DOHH2 (cell line): ENCODE data around the gene OR8B8.

ENCODE experiments used
- EZH2phosphoT487 ChIP-seq: fragments of 200-600 bp; sonication (generic); IDR thresholded peaks from 2 replicates; pipeline ENCODE4 v1.6.1; 2017; ENCODE audit warnings: borderline replicate concordance, mild to moderate bottlenecking, antibody characterized with exemption, low read length, moderate library complexity, mixed read lengths
- TF ChIP-seq, protein P1 (sequence below): fragments of 200-600 bp; sonication (generic); IDR thresholded peaks from one replicate; pipeline ENCODE4 v1.5.1; 2014; ENCODE audit warnings: antibody characterized with exemption, mild to moderate bottlenecking, low read depth, low read length; ENCODE audit not compliant: poor library complexity, severe bottlenecking

DNA sequence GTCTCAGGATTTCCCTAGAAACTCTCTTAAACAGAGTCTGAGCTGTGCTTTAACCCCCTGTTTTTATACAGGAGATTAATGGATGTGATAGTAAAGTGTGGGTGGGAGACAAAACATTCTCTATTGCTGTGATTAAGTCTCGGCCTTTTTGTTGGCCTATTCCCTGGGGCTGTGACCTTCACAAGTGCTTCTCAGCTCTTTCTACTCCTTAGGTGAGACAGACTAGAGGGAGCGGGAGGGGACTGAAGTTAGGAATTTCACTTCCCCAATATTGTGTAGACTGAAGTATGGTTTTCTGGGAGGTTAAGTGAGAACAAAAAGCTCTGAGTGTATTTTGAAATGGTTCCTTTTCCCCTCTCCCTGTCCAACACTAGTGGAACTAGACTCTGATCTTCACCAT lies 29.8 kb upstream of the OR8B8 start:
- TF ChIP-seq, protein P1, sequence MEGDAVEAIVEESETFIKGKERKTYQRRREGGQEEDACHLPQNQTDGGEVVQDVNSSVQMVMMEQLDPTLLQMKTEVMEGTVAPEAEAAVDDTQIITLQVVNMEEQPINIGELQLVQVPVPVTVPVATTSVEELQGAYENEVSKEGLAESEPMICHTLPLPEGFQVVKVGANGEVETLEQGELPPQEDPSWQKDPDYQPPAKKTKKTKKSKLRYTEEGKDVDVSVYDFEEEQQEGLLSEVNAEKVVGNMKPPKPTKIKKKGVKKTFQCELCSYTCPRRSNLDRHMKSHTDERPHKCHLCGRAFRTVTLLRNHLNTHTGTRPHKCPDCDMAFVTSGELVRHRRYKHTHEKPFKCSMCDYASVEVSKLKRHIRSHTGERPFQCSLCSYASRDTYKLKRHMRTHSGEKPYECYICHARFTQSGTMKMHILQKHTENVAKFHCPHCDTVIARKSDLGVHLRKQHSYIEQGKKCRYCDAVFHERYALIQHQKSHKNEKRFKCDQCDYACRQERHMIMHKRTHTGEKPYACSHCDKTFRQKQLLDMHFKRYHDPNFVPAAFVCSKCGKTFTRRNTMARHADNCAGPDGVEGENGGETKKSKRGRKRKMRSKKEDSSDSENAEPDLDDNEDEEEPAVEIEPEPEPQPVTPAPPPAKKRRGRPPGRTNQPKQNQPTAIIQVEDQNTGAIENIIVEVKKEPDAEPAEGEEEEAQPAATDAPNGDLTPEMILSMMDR = no peak
- no peak for TF ChIP-seq EZH2phosphoT487
